Kidney (tissue), 14 donors: Measurements from ENCODE around the gene LDLRAD4. TPM values are rescaled to one million over a fixed set of nuclear protein-coding genes. Genes with fewer than 3 reads are reported as not detected.

Experiments
- DNase-seq, 5 donors: peaks; one replicate each; pipeline ENCODE4 v3.0.0-alpha.2; 2013 to 2020
- FAIRE-seq: peaks from 2 replicates; lab custom pipeline; 2012; peaks lifted over from hg19 to GRCh38; lab: Jason Lieb, UNC
- H3K27ac ChIP-seq, 2 donors: one replicate each; pipeline ENCODE4 v1.7.0; 2013; ENCODE audit warnings: low read depth in 2 of 2, low read length in 2 of 2, inconsistent platforms in 1 of 2
- H3K27me3 ChIP-seq: one replicate; pipeline ENCODE4 v1.7.1; 2013; ENCODE audit warnings: low read length, inconsistent platforms; ENCODE audit not compliant: control insufficient read depth, insufficient read depth
- H3K36me3 ChIP-seq, 3 donors: one replicate each; pipeline versions ENCODE4 v1.7.0 to v1.7.1; 2013; ENCODE audit warnings: low read length in 3 of 3, control low read depth in 1 of 3, inconsistent platforms in 1 of 3; ENCODE audit not compliant: insufficient read depth in 3 of 3, control insufficient read depth in 2 of 3
- H3K4me1 ChIP-seq, 3 donors: one replicate each; pipeline versions ENCODE4 v1.7.0 to v1.7.1; 2013; ENCODE audit warnings: low read length in 3 of 3, inconsistent platforms in 1 of 3, low read depth in 1 of 3; ENCODE audit not compliant: control insufficient read depth in 2 of 3, insufficient read depth in 2 of 3
- H3K4me3 ChIP-seq, 3 donors: one replicate each; pipeline versions ENCODE4 v1.7.0 to v1.8.1; 2013; ENCODE audit warnings: low read length in 3 of 3, control low read depth in 1 of 3, inconsistent platforms in 1 of 3
- H3K9ac ChIP-seq, 3 donors: one replicate each; pipeline versions ENCODE4 v1.7.0 to v1.7.1; 2013; ENCODE audit warnings: low read length in 3 of 3, control low read depth in 1 of 3, inconsistent platforms in 1 of 3
- H3K9me3 ChIP-seq, 3 donors: one replicate each; pipeline versions ENCODE4 v1.7.0 to v1.7.1; 2013; ENCODE audit warnings: low read length in 3 of 3, control low read depth in 1 of 3, inconsistent platforms in 1 of 3; ENCODE audit not compliant: control insufficient read depth in 2 of 3, insufficient read depth in 1 of 3
- intact Hi-C: fragments of 100-400 bp; cut with DNase I; formaldehyde crosslinking; loops from one replicate; pipeline ENCODE4 v1.11.1; 2022
- polyA plus RNA-seq: library from polyadenylated mRNA; stranded (reverse); fragments of 350-450 nt; fragmentation: Illumina TruSeq; extraction: RNeasy Lipid Tissue Mini Kit (QIAGEN cat#74804); gene quantifications from one replicate; pipeline ENCODE4 v1.2.3, GENCODE V29; 2014; ENCODE audit warnings: low read depth, low replicate concordance; ENCODE audit not compliant: insufficient read depth
- total RNA-seq: library from RNA; stranded (reverse); fragmentation: NEBNext Ultra II Directional; extraction: Animal tissue kit (Norgen Biotek cat#: 25700); gene quantifications from one replicate; pipeline ENCODE4 v1.2.1, GENCODE V29; 2021
- TF ChIP-seq, protein P1 (sequence below): IDR thresholded peaks from 3 replicates; pipeline ENCODE4 v1.5.1; 2012; ENCODE audit warnings: mild to moderate bottlenecking, moderate library complexity, borderline replicate concordance; ENCODE audit not compliant: insufficient read depth; ENCODE audit errors: extremely low read depth
- donor health status: control.
- donor health status: control.
- donor health status: control.
- donor health status: control.
- donor health status: control.
- donor health status: DM: yes; HTN: yes; CAD: no.
- donor health status: Normal renal cell carcinoma (clear cell type).

LDLRAD4 gene
- total and polyA plus RNA-seq, 2 donors from 2014 or later: 2.3 to 42.3 TPM

DNA sequence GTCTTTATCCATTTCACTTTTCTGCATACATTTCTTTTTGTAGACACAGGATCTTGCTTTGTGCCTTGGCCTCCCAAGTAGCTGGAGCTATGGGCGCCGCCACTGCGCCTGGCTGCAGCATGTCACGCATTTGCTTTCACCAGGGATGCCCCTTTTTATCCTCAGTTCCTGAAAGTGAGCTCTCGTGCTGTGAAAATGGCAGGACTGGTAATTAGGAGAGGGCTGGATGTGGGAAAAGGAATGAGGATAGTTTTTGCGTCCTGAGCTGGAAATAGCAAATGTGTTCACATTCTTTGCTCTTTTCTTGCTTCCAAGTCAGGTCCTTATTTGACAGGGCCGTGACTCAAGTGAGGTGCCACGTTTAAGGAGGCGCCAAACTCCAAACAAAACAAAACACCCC, 104.6 kb downstream of the LDLRAD4 start:
- Histone ChIP-seq H3K27ac (no peak overlapping the region), H3K9me3 (no peaks in the 10 kb centered on the region), H3K9ac (no peak overlapping the region), H3K36me3 (no peaks in the 10 kb centered on the region), H3K27me3 (no peaks in the 10 kb centered on the region), H3K4me3 (no peak overlapping the region), H3K4me1 (peaks cover 0 to 3% (median 0%) of the 10 kb centered on the region in 3 donors)
- DNase-seq: no peak
- TF ChIP-seq, protein P1, sequence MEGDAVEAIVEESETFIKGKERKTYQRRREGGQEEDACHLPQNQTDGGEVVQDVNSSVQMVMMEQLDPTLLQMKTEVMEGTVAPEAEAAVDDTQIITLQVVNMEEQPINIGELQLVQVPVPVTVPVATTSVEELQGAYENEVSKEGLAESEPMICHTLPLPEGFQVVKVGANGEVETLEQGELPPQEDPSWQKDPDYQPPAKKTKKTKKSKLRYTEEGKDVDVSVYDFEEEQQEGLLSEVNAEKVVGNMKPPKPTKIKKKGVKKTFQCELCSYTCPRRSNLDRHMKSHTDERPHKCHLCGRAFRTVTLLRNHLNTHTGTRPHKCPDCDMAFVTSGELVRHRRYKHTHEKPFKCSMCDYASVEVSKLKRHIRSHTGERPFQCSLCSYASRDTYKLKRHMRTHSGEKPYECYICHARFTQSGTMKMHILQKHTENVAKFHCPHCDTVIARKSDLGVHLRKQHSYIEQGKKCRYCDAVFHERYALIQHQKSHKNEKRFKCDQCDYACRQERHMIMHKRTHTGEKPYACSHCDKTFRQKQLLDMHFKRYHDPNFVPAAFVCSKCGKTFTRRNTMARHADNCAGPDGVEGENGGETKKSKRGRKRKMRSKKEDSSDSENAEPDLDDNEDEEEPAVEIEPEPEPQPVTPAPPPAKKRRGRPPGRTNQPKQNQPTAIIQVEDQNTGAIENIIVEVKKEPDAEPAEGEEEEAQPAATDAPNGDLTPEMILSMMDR: no peak
- FAIRE-seq: no peak
- intact Hi-C loops: no loop called here

DNA sequence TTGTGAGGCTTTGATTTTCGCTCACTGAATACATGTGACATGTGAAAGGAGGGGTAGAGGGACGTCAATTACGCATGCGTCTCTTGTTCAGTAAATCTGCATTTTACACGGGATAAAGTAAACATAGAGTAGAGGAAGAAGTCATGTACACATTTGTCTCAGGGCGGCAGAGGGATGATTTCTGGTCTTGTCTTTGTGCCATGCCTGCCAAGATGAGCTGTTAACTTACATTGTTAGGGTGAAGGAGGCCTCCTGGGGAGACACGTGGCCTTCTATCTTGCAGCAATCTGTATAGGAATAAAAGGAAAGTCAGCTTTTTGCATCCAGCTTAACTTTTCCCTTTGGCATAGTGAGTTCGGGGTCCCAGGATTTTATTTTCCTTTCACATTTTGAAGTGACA, 106.3 kb downstream of the LDLRAD4 start:
- no peak for FAIRE-seq
- peak in 1 of 5 donors; percentile 12 for DNase-seq
- Histone ChIP-seq H3K36me3 (no peaks in the 10 kb centered on the region), H3K27me3 (no peaks in the 10 kb centered on the region), H3K4me1 (peaks cover 0 to 3% (median 0%) of the 10 kb centered on the region in 3 donors), H3K9ac (no peak overlapping the region), H3K4me3 (no peak overlapping the region), H3K9me3 (no peaks in the 10 kb centered on the region), H3K27ac (no peak overlapping the region)
- intact Hi-C loops: no loop called here
- TF ChIP-seq, protein P1: no peak

DNA sequence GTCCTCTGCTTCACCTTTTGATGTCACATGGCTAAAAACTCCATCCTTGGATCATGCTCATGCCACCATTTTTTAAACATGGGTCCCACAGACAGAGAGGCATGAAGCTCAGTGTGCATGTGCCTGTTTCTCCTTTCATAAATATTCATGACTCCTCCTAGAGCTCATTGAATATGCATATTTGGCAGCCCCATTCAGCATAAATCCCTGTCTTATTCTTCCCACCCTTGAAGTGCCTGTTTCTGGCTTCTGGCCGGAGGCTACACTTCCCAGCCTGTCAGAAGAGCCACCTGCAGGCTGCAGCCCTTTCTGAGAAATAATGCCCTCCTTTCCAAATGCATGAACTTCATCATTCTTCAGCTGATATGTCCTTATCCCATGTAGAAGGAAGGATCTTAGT, 109.7 kb downstream of the LDLRAD4 start:
- no peak overlapping the region for H3K9ac ChIP-seq
- H3K27me3 ChIP-seq: no peaks in the 10 kb centered on the region
- no peak for DNase-seq
- no peaks in the 10 kb centered on the region for H3K4me1 ChIP-seq
- no peak overlapping the region for H3K4me3 ChIP-seq
- peaks cover 0 to 7% (median 1%) of the 10 kb centered on the region in 3 donors for H3K9me3 ChIP-seq
- no peaks in the 10 kb centered on the region for H3K36me3 ChIP-seq
- TF ChIP-seq, protein P1: no peak
- FAIRE-seq: no peak
- no peak overlapping the region for H3K27ac ChIP-seq
- intact Hi-C loops: no loop called here

DNA sequence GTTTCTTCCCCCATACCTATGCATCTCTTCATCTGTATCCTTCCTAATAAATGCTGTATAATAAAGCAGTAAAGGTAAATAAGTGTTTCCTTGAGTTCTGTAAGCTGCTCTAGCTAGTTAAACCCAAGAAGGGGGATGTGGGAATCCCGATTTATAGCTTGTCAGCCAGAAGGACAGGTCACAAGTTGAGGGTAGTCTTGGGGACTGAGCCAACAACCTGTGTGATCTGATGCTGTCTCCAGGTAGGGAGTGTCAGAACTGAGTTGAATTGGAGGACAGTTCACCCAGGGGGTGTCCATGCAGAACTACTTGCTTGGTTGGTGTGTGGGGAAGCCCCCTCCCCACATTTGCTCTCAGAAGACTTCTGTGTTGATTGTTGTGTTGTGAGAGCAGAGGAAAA, 112.4 kb downstream of the LDLRAD4 start:
- Histone ChIP-seq H3K36me3 (no peaks in the 10 kb centered on the region), H3K9me3 (peaks cover 0 to 7% (median 5%) of the 10 kb centered on the region in 3 donors), H3K4me1 (no peaks in the 10 kb centered on the region), H3K9ac (no peak overlapping the region), H3K27me3 (no peaks in the 10 kb centered on the region), H3K4me3 (no peak overlapping the region), H3K27ac (no peak overlapping the region)
- intact Hi-C loops: no loop called here
- TF ChIP-seq, protein P1: no peak
- peak in 4 of 5 donors; percentile 42 to 72 (median 58) for DNase-seq
- no peak for FAIRE-seq
